ENCODE results near the gene MT1M.

Gene MT1M

DNA sequence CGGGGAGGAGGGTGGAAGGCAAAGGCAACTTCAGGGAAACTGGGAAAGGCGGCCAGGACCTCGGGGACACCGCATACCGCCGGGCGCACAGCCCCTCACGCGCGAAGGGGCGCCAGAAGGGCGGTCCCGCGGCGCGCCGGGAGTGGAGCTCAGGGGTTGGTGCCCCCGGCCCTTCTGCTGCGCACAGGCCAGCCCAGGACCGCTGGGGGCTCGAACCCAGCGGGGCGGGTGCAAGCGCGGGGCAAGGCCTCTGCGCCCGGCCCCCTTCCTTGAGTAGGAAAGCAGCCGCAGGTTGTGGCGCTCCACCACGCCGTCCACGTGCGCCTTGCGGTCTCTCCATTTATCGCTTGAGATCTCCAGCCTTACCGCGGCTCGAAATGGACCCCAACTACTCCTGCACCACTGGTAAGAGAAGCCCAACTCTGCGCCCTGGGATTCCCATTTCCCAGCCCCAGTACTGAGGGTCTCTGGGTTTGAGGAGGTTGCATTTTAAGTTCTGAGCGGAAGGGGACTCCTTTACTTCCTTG lies 3.0 kb downstream of the MT1M start:
- no peak overlapping the region for H2AFZ ChIP-seq (ENCODE audit: low read depth, low read length, severe bottlenecking)
- no peaks in the 10 kb centered on the region for H3K27me3 ChIP-seq (ENCODE audit: low read length)
- no peaks in the 10 kb centered on the region for H4K20me1 ChIP-seq (ENCODE audit: low read depth, low read length)
- TF ChIP-seq EZH2phosphoT487 (conservative IDR thresholded peaks at IDR 0.05; ENCODE audit: low read length) = no peak
- TF ChIP-seq, protein P1, sequence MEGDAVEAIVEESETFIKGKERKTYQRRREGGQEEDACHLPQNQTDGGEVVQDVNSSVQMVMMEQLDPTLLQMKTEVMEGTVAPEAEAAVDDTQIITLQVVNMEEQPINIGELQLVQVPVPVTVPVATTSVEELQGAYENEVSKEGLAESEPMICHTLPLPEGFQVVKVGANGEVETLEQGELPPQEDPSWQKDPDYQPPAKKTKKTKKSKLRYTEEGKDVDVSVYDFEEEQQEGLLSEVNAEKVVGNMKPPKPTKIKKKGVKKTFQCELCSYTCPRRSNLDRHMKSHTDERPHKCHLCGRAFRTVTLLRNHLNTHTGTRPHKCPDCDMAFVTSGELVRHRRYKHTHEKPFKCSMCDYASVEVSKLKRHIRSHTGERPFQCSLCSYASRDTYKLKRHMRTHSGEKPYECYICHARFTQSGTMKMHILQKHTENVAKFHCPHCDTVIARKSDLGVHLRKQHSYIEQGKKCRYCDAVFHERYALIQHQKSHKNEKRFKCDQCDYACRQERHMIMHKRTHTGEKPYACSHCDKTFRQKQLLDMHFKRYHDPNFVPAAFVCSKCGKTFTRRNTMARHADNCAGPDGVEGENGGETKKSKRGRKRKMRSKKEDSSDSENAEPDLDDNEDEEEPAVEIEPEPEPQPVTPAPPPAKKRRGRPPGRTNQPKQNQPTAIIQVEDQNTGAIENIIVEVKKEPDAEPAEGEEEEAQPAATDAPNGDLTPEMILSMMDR (IDR thresholded peaks at IDR 0.05; ENCODE audit: insufficient read depth, low read length, poor library complexity, severe bottlenecking) = no peak
- H3K79me2 ChIP-seq (ENCODE audit: insufficient read depth, low read length) = no peaks in the 10 kb centered on the region
- no peak overlapping the region for H3K9ac ChIP-seq (ENCODE audit: low read length)
- no peak overlapping the region for H3K4me2 ChIP-seq (ENCODE audit: low read depth, low read length, poor library complexity, severe bottlenecking)
- no peak overlapping the region for H3K4me3 ChIP-seq (ENCODE audit: insufficient read depth, low read length, poor library complexity, severe bottlenecking)
- H3K9me3 ChIP-seq (ENCODE audit: insufficient read depth, low read length) = no peaks in the 10 kb centered on the region
- H3K27ac ChIP-seq (ENCODE audit: low read depth, low read length) = no peak overlapping the region
- H3F3A ChIP-seq (ENCODE audit: insufficient read depth) = no peaks in the 10 kb centered on the region
- no peaks in the 10 kb centered on the region for H3K9me2 ChIP-seq (replicated peaks; ENCODE audit: insufficient read depth, low read length)
- no peaks in the 10 kb centered on the region for H3K36me3 ChIP-seq (ENCODE audit: low read length)

DNA sequence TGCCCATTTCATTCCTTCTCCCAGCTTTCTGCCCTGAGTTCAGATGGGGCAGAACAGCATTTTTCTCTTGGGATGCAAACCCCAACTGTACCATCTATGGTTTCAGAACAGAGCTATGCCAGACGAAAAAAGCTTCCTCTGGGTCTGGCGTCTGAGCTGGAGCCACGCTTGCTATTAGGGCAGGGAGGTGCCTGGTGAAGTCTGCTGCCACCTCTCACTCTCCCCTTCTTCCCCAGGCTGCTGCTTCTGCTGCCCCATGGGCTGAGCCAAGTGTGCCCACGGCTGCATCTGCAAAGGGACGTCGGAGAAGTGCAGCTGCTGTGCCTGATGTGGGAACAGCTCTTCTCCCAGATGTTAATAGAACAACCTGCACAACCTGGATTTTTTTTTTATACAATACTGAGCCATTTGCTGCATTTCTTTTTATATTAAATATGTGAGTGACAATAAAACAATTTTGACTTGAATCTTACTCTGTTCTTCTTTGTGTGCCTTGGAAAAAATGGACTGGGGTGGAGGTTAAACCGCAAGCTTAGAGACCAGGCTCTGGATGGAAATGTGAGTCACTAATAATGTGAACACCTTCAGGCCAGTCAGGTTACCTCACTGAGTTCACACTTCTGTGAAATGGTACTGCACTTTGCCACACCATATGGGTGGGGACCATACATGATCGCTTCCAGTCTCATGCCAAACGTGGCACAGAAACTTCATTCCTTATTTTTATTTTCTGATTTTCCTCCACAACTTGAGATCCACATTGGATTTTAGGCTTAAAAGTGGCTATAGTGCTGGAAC lies 4.4 kb downstream of the MT1M start:
- H3K9me3 ChIP-seq (ENCODE audit: insufficient read depth, low read length) = no peaks in the 10 kb centered on the region
- H3K9me2 ChIP-seq (replicated peaks; ENCODE audit: insufficient read depth, low read length) = no peaks in the 10 kb centered on the region
- H3K4me2 ChIP-seq (ENCODE audit: low read depth, low read length, poor library complexity, severe bottlenecking) = no peak overlapping the region
- H3F3A ChIP-seq (ENCODE audit: insufficient read depth) = no peaks in the 10 kb centered on the region
- no peak overlapping the region for H3K4me3 ChIP-seq (ENCODE audit: insufficient read depth, low read length, poor library complexity, severe bottlenecking)
- no peaks in the 10 kb centered on the region for H4K20me1 ChIP-seq (ENCODE audit: low read depth, low read length)
- TF ChIP-seq EZH2phosphoT487 (conservative IDR thresholded peaks at IDR 0.05; ENCODE audit: low read length) = no peak
- TF ChIP-seq, protein P1 (IDR thresholded peaks at IDR 0.05; ENCODE audit: insufficient read depth, low read length, poor library complexity, severe bottlenecking) = no peak
- H2AFZ ChIP-seq (ENCODE audit: low read depth, low read length, severe bottlenecking) = no peak overlapping the region
- H3K27me3 ChIP-seq (ENCODE audit: low read length) = no peaks in the 10 kb centered on the region
- no peaks in the 10 kb centered on the region for H3K36me3 ChIP-seq (ENCODE audit: low read length)
- no peak overlapping the region for H3K27ac ChIP-seq (ENCODE audit: low read depth, low read length)
- H3K79me2 ChIP-seq (ENCODE audit: insufficient read depth, low read length) = no peaks in the 10 kb centered on the region
- no peak overlapping the region for H3K9ac ChIP-seq (ENCODE audit: low read length)

DNA sequence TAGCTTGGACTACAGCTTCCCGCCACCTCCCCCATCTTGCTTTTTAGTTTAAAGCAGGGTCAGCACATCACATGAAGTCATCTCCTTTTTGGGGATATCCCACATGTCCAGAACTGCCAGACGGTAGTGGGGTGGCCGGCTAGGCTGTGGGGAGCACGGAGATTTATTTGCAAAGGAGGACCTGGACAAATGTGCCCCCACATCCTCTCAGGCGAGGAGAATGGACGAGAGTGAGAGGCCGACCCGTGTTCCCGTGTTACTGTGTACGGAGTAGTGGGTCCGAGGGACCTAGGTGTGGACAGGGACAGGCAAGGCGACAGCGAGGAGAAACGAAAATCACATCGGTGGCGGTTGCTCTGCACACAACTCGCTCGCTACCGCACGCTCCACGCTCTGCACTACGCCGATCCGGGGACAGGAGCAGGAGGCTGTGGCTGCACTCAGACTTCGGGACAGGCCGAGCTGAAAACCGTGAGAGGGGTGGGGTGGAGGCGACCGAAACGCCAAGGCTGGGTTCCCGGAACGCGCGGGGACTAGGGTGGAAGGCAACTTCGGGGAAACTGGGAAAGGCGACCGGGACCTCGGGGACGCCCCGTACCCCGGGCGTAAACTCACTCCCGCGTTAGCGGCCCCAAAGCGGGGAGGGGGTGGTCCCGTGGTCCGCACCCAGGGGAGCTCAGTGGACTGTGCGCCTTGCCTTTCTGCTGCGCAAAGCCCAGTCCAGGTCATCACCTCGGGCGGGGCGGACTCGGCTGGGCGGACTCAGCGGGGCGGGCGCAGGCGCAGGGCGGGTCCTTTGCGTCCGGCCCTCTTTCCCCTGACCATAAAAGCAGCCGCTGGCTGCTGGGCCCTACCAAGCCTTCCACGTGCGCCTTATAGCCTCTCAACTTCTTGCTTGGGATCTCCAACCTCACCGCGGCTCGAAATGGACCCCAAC lies 5.6 kb downstream of the MT1M start, which contains the start of gene MT1A:
TSS of gene MT1A (plus strand) at position 853 of the 937 bp plus-strand sequence. CDS start at position 926, 73 bp downstream.
- Histone ChIP-seq H4K20me1 (ENCODE audit: low read depth, low read length) (no peaks in the 10 kb centered on the region), H3K27ac (ENCODE audit: low read depth, low read length) (no peak within 1 kb of the TSS), H3K79me2 (ENCODE audit: insufficient read depth, low read length) (no peaks in the 10 kb centered on the region), H3K27me3 (ENCODE audit: low read length) (no peaks in the 10 kb centered on the region), H2AFZ (ENCODE audit: low read depth, low read length, severe bottlenecking) (no peak within 1 kb of the TSS), H3K36me3 (ENCODE audit: low read length) (no peaks in the 10 kb centered on the region), H3K9me3 (ENCODE audit: insufficient read depth, low read length) (no peaks in the 10 kb centered on the region), H3K4me2 (ENCODE audit: low read depth, low read length, poor library complexity, severe bottlenecking) (no peak within 1 kb of the TSS), H3F3A (ENCODE audit: insufficient read depth) (no peaks in the 10 kb centered on the region), H3K4me3 (ENCODE audit: insufficient read depth, low read length, poor library complexity, severe bottlenecking) (no peak within 1 kb of the TSS), H3K9me2 (replicated peaks; ENCODE audit: insufficient read depth, low read length) (no peaks in the 10 kb centered on the region), H3K9ac (ENCODE audit: low read length) (no peak within 1 kb of the TSS)
- TF ChIP-seq, protein P1 (IDR thresholded peaks at IDR 0.05; ENCODE audit: insufficient read depth, low read length, poor library complexity, severe bottlenecking) = no peak
- TF ChIP-seq EZH2phosphoT487 (conservative IDR thresholded peaks at IDR 0.05; ENCODE audit: low read length) = no peak
